ENCODE data around the gene SLC25A13.

DNA sequence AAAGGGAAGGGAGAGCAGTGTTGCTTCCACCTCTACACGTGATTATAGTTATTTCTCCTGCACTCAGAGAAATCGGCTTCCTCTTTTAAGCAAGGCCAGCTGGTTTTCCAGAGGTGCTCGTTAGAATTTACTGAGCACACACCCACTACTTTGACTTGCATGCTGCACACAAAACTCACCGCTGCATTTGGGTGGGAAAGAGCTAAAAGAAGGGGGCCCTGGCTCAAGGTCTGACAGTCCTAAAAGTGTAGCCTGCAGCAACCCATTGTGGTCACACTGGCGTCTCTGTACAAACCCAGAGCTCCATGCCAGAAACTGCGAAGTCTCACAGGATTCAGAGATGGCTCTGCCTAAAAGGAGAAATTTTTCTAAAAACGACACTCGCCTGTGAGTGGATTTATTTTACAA is 133.7 kb downstream of the SLC25A13 start:
- TF ChIP-seq, protein P1, sequence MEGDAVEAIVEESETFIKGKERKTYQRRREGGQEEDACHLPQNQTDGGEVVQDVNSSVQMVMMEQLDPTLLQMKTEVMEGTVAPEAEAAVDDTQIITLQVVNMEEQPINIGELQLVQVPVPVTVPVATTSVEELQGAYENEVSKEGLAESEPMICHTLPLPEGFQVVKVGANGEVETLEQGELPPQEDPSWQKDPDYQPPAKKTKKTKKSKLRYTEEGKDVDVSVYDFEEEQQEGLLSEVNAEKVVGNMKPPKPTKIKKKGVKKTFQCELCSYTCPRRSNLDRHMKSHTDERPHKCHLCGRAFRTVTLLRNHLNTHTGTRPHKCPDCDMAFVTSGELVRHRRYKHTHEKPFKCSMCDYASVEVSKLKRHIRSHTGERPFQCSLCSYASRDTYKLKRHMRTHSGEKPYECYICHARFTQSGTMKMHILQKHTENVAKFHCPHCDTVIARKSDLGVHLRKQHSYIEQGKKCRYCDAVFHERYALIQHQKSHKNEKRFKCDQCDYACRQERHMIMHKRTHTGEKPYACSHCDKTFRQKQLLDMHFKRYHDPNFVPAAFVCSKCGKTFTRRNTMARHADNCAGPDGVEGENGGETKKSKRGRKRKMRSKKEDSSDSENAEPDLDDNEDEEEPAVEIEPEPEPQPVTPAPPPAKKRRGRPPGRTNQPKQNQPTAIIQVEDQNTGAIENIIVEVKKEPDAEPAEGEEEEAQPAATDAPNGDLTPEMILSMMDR (IDR thresholded peaks at IDR 0.05 in 4 of 5, conservative IDR thresholded peaks at IDR 0.05 in 1 of 5), result no peak
- TF ChIP-seq POLR2A (IDR thresholded peaks at IDR 0.05), result no peak
